HepG2 (cell line): Measurements from ENCODE around the gene ADARB1. TPM values are rescaled to one million over a fixed set of nuclear protein-coding genes. Genes with fewer than 3 reads are reported as not detected.
A peak's percentile ranks its signal among the peaks of the same experiment; 100 is the strongest.

ENCODE experiments used
- ATAC-seq: fragments of 200-7000 bp; cut with Tn5 transposase; 3 replicates; pipeline ENCODE4 v1.9.1; 2020; ENCODE audit warnings: mild to moderate bottlenecking, moderate library complexity
- BruUV-seq: library from RNA; stranded (reverse); fragments of 400-500 nt; replicated peaks from 2 replicates; lab custom pipeline; 2021; lab: Mats Ljungman, UMichigan
- CTCF ChIA-PET: fragments of 300-600 bp; formaldehyde crosslinking; extraction: SDS; loops from one replicate; lab custom pipeline; 2021; ENCODE audit warnings: low total read pairs, inconsistent platforms, low intra/inter-chr PET ratio; lab: Yijun Ruan, JAX
- POLR2A ChIA-PET: fragments of 350-600 bp; sonication (Branson Sonifier 250); formaldehyde crosslinking; loops from one replicate; lab custom pipeline; 2020; ENCODE audit warnings: antibody characterized with exemption, inconsistent platforms; lab: Yijun Ruan, JAX
- DNase-seq: peaks from one replicate; pipeline ENCODE4 v3.0.0-alpha.2; 2015; ENCODE audit warnings: low spot score
- FAIRE-seq: peaks from 3 replicates; lab custom pipeline; 2011; peaks lifted over from hg19 to GRCh38; lab: Jason Lieb, UNC
- H2AFZ ChIP-seq: one replicate; pipeline ENCODE4 v1.6.1; 2011; ENCODE audit warnings: low read length, inconsistent platforms
- H3K27ac ChIP-seq: fragments of 300-600 bp; 3 replicates; pipeline ENCODE4 v1.8.0; 2011; ENCODE audit warnings: mixed run types, mild to moderate bottlenecking, mixed read lengths, low read length, inconsistent platforms; ENCODE audit not compliant: insufficient read depth; ENCODE audit errors: extremely low read length
- H3K27me3 ChIP-seq, 2 experiments: fragments of 200-600 bp in 1 of 2; 2 replicates in 1 of 2; 3 replicates in 1 of 2; pipeline versions ENCODE4 v1.6.0 to v1.8.0; 2011; ENCODE audit warnings: low read length in 2 of 2, mild to moderate bottlenecking in 2 of 2, moderate library complexity in 2 of 2, inconsistent platforms in 1 of 2; ENCODE audit not compliant: insufficient read depth in 2 of 2, control insufficient read depth in 1 of 2
- H3K36me3 ChIP-seq, 2 experiments: fragments of 200-600 bp in 1 of 2; replicated peaks in 1 of 2; 2 replicates in 1 of 2; 3 replicates in 1 of 2; pipeline versions ENCODE4 v1.5.1 to v1.8.0; 2011; ENCODE audit warnings: low read length in 2 of 2, inconsistent platforms in 1 of 2; ENCODE audit not compliant: insufficient read depth in 2 of 2, control insufficient read depth in 1 of 2
- H3K4me1 ChIP-seq: 2 replicates; pipeline ENCODE4 v1.5.1; 2012; ENCODE audit warnings: low read length, inconsistent platforms; ENCODE audit not compliant: insufficient read depth
- H3K4me2 ChIP-seq: 2 replicates; pipeline ENCODE4 v1.6.0; 2011; ENCODE audit warnings: low read depth, low read length, inconsistent platforms
- H3K4me3 ChIP-seq, 3 experiments: fragments of 200-600 bp in 1 of 3; sonication (generic), shearing (Covaris generic) in 1 of 3; replicated peaks in 1 of 3; 2 replicates each; pipeline ENCODE4 v1.5.1; 2011 to 2016; ENCODE audit warnings: low read length in 3 of 3, inconsistent platforms in 2 of 3, low read depth in 2 of 3, mild to moderate bottlenecking in 2 of 3, control low read depth in 1 of 3, mixed read lengths in 1 of 3; ENCODE audit not compliant: insufficient read depth in 1 of 3
- H3K79me2 ChIP-seq: one replicate; pipeline ENCODE4 v1.6.1; 2011; ENCODE audit warnings: low read length, inconsistent platforms; ENCODE audit not compliant: insufficient read depth
- H3K9ac ChIP-seq: 2 replicates; pipeline ENCODE4 v1.6.0; 2011; ENCODE audit warnings: mild to moderate bottlenecking, low read depth, low read length, inconsistent platforms; ENCODE audit not compliant: insufficient read depth
- H3K9me3 ChIP-seq: 2 replicates; pipeline ENCODE4 v1.5.1; 2012; ENCODE audit warnings: mild to moderate bottlenecking, low read length
- H4K20me1 ChIP-seq: 2 replicates; pipeline ENCODE4 v1.6.0; 2011; ENCODE audit warnings: inconsistent platforms, mild to moderate bottlenecking, low read length, moderate library complexity; ENCODE audit not compliant: insufficient read depth
- ARNTL ChIP-seq: sonication (generic); formaldehyde crosslinking; IDR thresholded peaks from 2 replicates; pipeline ENCODE4 v1.4.0; 2020; ENCODE audit warnings: mild to moderate bottlenecking, missing genetic modification reagents
- GFI1 ChIP-seq: sonication (generic); formaldehyde crosslinking; IDR thresholded peaks from 2 replicates; pipeline ENCODE4 v1.5.0; 2020; ENCODE audit warnings: missing genetic modification reagents, mild to moderate bottlenecking, borderline replicate concordance
- GRHL1 ChIP-seq: sonication (generic); formaldehyde crosslinking; conservative IDR thresholded peaks from 2 replicates; pipeline ENCODE4 v1.8.0; 2022; ENCODE audit warnings: missing genetic modification reagents
- KDM3A ChIP-seq: IDR thresholded peaks from 2 replicates; pipeline ENCODE4 v1.6.1; 2018; ENCODE audit warnings: low read depth, missing compliant biosample characterization
- NONO ChIP-seq, 2 experiments: fragments of 450-650 bp in 1 of 2; sonication (generic) in 1 of 2; formaldehyde crosslinking in 1 of 2; IDR thresholded peaks in 1 of 2; conservative IDR thresholded peaks in 1 of 2; 2 replicates each; pipeline versions ENCODE4 v1.6.1 to v1.8.0; 2017 to 2022; ENCODE audit warnings: mild to moderate bottlenecking in 1 of 2, missing genetic modification reagents in 1 of 2, moderate library complexity in 1 of 2
- NR3C1 ChIP-seq: sonication (generic); formaldehyde crosslinking; IDR thresholded peaks from 2 replicates; pipeline ENCODE4 v1.4.0; 2020; ENCODE audit warnings: missing genetic modification reagents
- ZMYM2 ChIP-seq: sonication (generic); formaldehyde crosslinking; IDR thresholded peaks from 2 replicates; pipeline ENCODE4 v1.8.0; 2022; ENCODE audit warnings: mild to moderate bottlenecking, missing genetic modification reagents
- ZNF510 ChIP-seq: sonication (generic); formaldehyde crosslinking; IDR thresholded peaks from 2 replicates; pipeline ENCODE4 v1.4.0; 2020; ENCODE audit warnings: low read depth, mild to moderate bottlenecking, missing genetic modification reagents
- ZNF652 ChIP-seq: IDR thresholded peaks from 2 replicates; pipeline ENCODE4 v1.6.1; 2016; ENCODE audit warnings: low read depth, borderline replicate concordance
- ZNF740 ChIP-seq: sonication (generic); formaldehyde crosslinking; IDR thresholded peaks from 2 replicates; pipeline ENCODE4 v1.4.0; 2020; ENCODE audit warnings: missing genetic modification reagents
- WGBS: methylation state at CpG from one replicate; pipeline ENCODE4 v1.1.6; 2017; ENCODE audit warnings: low lambda C conversion rate; 5-methylcytosine and 5-hydroxymethylcytosine counted together
- in situ Hi-C: cut with HindIII; loops from 2 replicates; pipeline ENCODE4 v1.10.0; 2017; ENCODE audit warnings: low pct_unique_long_range_greater_than_20kb; ENCODE audit not compliant: extremely low pct_ligation_motif_present
- intact Hi-C: fragments of 100-400 bp; cut with micrococcal nuclease; formaldehyde crosslinking; loops from one replicate; pipeline ENCODE4 v1.10.0; 2022; ENCODE audit not compliant: unreplicated experiment
- polyA plus RNA-seq, 8 experiments: library from polyadenylated mRNA; depleted of rRNA in 3 of 8; stranded (reverse) in 7 of 8; unstranded in 1 of 8; fragments of >200 nt; fragmentation: Illumina TruSeq in 4 of 8; extraction: Trizol in 4 of 8; gene quantifications; 2 replicates each; pipeline versions ENCODE4 v1.2.1 to v1.2.3, GENCODE V29; 2011 to 2016; ENCODE audit warnings: low read depth in 4 of 8, missing spikeins in 1 of 8, mixed read lengths in 1 of 8; ENCODE audit not compliant: insufficient read depth in 1 of 8
- total RNA-seq, 5 experiments: library from RNA; depleted of rRNA; stranded (reverse); fragments of >200 nt; fragmentation: Illumina TruSeq; extraction: Trizol; gene quantifications; 2 replicates each; pipeline ENCODE4 v1.2.3, GENCODE V29; 2016; ENCODE audit warnings: low read depth in 1 of 5

Gene ADARB1
- total and polyA plus RNA-seq, 2 of the 13 experiments (the other 11 are each of a cell fraction or from before 2014, with no cell fraction given) = 6.6 to 10.0 TPM

GRCh38 chr21:45052960-45053359 is 21.4 kb upstream of the ADARB1 start (continued):
- TF ChIP-seq GRHL1 (CRISPR knock-in tag) = no peak
- no peak for TF ChIP-seq KDM3A
- no peak for TF ChIP-seq ARNTL (CRISPR knock-in tag)
- TF ChIP-seq ZMYM2 (CRISPR knock-in tag) = no peak
- TF ChIP-seq NR3C1 (CRISPR knock-in tag) = no peak
- no peak for TF ChIP-seq NONO (IDR thresholded peaks at IDR 0.05)
- TF ChIP-seq NONO (CRISPR knock-in tag; conservative IDR thresholded peaks at IDR 0.05) = no peak
- no peak for TF ChIP-seq ZNF652
- TF ChIP-seq GFI1 (CRISPR knock-in tag) = no peak

GRCh38 chr21:45053561-45054226 is 20.7 kb upstream of the ADARB1 start:
- Histone ChIP-seq H3K79me2 (no peaks in the 10 kb centered on the region), H3K27me3 (peaks cover 7 to 55% of the 10 kb centered on the region in 2 experiments; a peak in 3 of 5 replicates), H3K27ac (no peak overlapping the region), H3K9ac (no peak overlapping the region), H3K9me3 (no peaks in the 10 kb centered on the region), H3K36me3 (no peaks in the 10 kb centered on the region), H3K4me3 (no peak overlapping the region), H2AFZ (no peak overlapping the region), H3K4me1 (peaks cover 32% of the 10 kb centered on the region), H3K4me2 (no peak overlapping the region; the same call in 1 of the 2 replicates), H4K20me1 (no peaks in the 10 kb centered on the region)
- DNase-seq (no peak), ATAC-seq (peak; percentile 63), FAIRE-seq (no peak)
- intact Hi-C loops (no loop called here), in situ Hi-C loops (no loop called here)
- BruUV-seq = no TSS peak
- CTCF ChIA-PET = no interaction called here
- POLR2A ChIA-PET = interaction anchor here (1.0 to 2.5 kb wide), 2 partner anchors 24 to 41 kb away, joined by 3 to 9 read pairs; no protein-coding TSS in a partner anchor
- TF ChIP-seq ZNF740 (CRISPR knock-in tag) = no peak
- no peak for TF ChIP-seq ZNF510 (CRISPR knock-in tag)
- 35% methylated on average over 7 of the region's 8 CpGs for WGBS
